Activated CD8-positive, alpha-beta memory T cell treated with anti-CD3 and anti-CD28 coated beads, Interleukin-2, amount 50 U/mL, for 48 hours (primary cell): ENCODE data around the gene SLC9A3.

Source experiments
- DNase-seq: peaks from one replicate; pipeline ENCODE4 v3.0.0-alpha.2; 2020

The SLC9A3 gene

DNA sequence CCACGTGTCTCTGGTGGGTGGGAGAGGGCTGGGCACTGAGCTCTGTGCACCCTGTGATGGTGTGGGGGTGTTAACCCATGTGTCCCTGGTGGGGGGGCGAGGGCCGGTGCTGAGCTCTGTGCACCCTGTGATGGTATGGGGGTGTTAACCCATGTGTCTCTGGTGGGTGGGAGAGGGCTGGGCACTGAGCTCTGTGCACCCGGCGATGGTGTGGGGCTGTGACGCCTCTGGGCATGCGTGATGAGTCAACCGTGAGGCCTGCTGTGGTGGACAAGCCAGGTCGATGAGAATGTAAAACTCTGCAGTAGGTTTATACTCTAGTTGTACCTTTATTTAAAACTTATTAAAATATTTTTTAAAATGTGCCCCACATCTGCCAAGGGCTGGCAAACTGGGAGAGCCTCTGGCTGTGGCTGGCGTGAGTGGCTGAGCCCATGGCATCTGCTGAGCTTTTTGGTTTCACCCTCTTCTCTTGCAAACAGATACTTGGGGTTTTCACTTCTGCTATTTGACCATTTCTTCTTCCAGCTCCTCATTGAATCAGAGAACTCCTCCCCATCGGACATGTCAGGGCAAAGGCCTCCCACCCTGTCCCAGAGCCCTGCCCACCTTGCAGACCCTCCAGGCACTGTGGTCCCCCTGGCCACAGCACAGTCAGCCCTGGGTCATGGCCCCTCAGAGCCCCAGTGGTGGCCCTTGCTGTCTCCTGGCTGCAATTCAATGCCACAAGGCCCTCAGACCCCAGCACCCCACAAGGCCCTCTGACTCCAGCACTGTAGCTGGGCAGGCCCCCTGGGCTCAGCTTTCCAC, 99.7 kb downstream of the SLC9A3 start:
- DNase-seq = no peak

DNA sequence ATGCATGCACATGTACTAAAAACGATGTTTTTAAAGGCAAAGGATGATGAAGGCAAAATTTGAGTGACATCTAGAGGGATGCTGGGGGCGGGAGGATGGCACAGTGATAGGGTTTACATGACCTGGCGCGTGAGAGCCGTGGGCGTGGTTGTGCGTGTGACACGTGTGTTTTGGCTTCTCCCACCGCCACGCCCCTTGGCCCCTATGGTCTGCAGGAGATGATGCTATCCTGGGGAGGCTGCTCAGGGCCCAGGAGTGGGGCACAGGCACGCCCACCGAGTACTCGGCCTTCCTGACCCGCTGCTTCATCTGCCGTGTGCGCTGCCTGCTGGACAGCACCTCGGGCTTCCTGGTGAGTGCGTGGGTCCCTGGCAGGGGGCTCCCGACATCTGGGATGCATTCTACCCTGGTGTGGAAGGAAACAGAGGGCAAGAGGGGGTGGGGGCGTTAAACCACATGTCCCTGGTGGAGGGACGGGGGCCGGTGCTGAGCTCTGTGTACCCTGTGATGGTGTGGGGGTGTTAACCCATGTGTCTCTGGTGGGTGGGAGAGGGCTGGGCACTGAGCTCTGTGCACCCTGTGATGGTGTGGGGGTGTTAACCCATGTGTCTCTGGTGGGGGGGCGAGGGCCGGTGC, 100.5 kb downstream of the SLC9A3 start:
- DNase-seq = no peak

DNA sequence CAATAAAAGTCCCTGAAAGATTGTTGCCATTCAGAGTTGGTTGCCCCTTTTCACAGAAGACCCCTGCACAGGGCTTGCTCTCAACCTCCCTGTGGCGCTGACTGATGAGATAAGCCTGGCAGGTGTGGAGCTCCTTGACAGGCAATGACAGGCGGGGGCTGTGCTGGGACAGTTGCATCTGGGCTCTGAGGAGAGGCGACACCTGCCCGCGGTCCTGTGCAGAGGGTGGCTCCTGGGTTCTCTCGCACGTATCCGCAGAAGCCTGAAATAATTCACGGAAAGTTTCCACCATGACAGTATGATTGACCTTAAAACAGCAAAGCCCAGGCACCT, 101.0 kb downstream of the SLC9A3 start:
- no peak for DNase-seq

DNA sequence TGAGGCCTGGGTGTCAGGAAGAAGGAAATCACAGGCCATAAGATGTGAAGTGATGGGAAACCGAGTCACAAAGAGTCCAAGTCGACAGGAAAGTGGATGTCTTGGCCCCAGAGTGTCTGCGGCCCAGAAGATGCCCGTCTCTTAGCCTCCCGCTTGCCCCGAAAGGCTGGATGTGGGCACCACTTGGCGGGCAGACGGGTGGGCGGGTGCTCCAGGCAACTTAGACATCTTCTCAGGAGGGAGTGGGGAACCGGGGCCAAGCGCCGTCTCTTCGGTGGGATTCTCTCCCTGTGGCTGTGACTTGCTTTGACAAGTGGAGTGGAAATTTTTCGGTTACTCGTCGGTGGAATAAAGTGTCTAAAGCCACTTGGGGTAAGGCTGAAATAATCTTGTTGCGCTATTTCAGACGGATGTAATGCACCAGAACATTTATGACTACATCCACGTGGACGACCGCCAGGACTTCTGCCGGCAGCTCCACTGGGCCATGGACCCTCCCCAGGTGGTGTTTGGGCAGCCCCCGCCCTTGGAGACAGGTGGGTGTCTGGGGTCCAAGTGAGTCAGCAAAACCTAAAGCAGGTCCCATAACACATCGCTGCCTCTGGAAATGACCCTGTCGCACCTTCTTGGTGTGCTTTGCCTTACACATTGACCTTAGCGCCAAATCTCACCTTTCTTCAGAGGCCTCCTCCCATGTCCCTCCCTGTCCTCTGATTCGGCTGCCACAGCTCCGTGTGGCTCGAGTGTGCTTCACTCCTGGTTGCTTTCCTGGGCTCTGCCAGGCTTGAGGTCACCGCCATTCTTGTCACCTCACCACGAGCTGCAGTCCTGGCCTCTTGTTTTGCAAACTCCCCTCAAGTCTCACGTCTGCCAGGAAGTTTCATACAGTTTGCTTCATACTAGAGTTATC, 101.7 kb downstream of the SLC9A3 start:
- DNase-seq = no peak

DNA sequence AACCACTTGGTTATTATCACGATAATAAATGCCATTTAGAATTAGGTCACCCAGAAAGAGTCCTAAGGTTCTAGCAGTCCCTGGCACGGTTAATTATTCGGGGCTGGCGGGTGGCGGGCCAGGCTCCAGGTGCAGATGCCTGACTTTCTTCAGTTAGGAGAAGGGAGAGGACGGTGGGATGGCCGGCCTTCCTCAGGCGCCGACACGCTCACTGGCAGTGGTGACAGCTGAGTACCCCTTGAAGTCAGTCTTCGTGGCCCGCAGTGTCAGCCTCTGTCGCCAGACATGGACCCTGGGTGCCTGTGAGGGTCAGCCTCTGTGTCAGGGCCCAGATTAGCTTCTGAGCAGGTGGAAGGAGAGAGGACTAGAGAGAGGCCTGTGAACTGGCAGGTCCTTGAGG, 102.3 kb downstream of the SLC9A3 start:
- DNase-seq = no peak

DNA sequence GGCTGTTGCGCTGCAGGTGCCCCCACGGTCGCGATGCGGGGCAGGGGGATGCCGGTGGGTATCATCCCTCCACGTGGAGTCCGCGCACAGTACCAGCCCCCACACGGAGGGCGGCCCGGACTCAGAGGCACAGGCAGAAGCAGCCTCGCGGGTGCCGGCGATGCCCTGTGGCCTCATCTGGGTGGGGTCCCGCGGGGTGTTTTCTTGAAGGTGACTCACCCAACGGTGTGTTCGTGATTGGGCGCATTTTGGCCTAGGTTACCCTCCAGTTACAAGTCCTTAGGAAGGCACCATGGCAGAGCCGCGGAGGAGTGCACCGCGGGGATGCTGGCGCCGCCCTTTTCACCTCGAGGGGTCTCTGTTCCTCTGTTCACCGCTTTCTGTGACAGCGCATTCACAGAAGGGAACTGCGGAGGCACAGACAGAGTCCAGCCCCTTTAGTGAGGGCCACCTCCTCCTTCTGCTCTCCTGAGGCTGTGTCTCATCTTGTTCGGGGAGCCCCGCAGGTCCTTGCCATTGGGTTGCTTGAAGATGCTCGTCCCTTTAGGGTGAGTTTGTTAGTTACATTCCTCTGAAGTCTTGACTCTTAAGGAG, 102.9 kb downstream of the SLC9A3 start:
- DNase-seq = no peak

DNA sequence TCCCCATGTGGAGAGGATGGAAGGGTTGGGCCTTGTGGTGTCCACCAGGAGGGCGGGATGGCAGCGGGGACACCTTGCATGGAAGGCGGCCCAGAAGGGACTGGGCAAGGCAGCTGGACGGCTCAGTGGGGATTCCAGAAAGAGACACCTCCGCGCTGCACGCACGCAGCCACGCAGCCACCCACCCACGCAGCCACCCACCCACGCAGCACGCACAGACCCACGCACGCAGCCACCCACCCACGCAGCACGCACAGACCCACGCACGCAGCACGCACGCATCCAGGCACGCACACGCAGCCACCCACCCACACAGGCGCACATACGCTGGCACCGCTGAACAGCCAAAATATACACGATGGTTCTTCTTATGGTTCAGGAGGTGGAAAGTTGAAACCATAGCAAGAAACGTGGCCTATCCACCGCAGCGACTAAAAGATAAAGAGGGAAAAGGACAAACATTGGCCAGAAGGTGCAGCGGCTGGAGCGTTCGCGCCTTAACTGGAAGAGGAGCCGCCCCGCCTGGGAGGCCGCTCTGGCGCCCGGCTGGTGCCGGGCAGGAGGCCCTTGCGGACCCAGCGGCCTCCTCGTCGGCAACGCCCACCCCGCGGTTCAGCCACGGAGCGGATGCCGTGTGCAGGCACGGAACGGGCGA, 103.5 kb downstream of the SLC9A3 start:
- DNase-seq = no peak
